GM20431 (cell line): ENCODE data around the gene GNB1.
"Not testable (repeated sequence)": the region's sequence is repeated elsewhere in the genome, so short reads cannot be mapped to it uniquely, and the experiment has no call there.

Experiments
- in situ Hi-C: fragments of 300-500 bp; cut with MseI, MboI; formaldehyde crosslinking; loops from one replicate; pipeline ENCODE4 v1.15.0; 2020; ENCODE audit warnings: low sequenced_read_pairs; ENCODE audit not compliant: unreplicated experiment

The GNB1 gene

GRCh38 chr1:1869469-1869868 lies 21.4 kb downstream of the GNB1 start:
- in situ Hi-C loops = no loop called here

GRCh38 chr1:1867164-1867563 lies 23.7 kb downstream of the GNB1 start:
- in situ Hi-C loops = no loop called here

GRCh38 chr1:1862905-1863547 lies 27.9 kb downstream of the GNB1 start:
- in situ Hi-C loops = no loop called here

- in situ Hi-C loops = not testable (repeated sequence)
These were observed 29.1 kb downstream of the GNB1 start for GRCh38 chr1:1861761-1862310.

GRCh38 chr1:1861339-1861730 lies 29.6 kb downstream of the GNB1 start:
- in situ Hi-C loops = no loop called here

GRCh38 chr1:1859970-1860697 lies 30.8 kb downstream of the GNB1 start:
- in situ Hi-C loops = not testable (repeated sequence)

- in situ Hi-C loops = no loop called here
These were observed 32.4 kb downstream of the GNB1 start for GRCh38 chr1:1858382-1859086.

GRCh38 chr1:1857096-1857703 lies 33.7 kb downstream of the GNB1 start:
- in situ Hi-C loops = no loop called here

- in situ Hi-C loops = not testable (repeated sequence)
These were observed 34.7 kb downstream of the GNB1 start for GRCh38 chr1:1856161-1856560.

- in situ Hi-C loops = no loop called here
These were observed 37.2 kb downstream of the GNB1 start for GRCh38 chr1:1853593-1854257.

- in situ Hi-C loops = no loop called here
These were observed 38.1 kb downstream of the GNB1 start for GRCh38 chr1:1852619-1853414.

GRCh38 chr1:1847890-1848289 lies 43.0 kb downstream of the GNB1 start:
- in situ Hi-C loops = no loop called here

GRCh38 chr1:1847061-1847850 lies 43.6 kb downstream of the GNB1 start:
- in situ Hi-C loops = no loop called here

- in situ Hi-C loops = no loop called here
These were observed 44.4 kb downstream of the GNB1 start for GRCh38 chr1:1846386-1846918.

GRCh38 chr1:1842360-1843146 lies 48.3 kb downstream of the GNB1 start:
- in situ Hi-C loops = no loop called here

GRCh38 chr1:1841575-1841995 lies 49.3 kb downstream of the GNB1 start:
- in situ Hi-C loops = no loop called here

GRCh38 chr1:1839311-1839965 lies 51.4 kb downstream of the GNB1 start:
- in situ Hi-C loops = no loop called here
